Keratinocyte (primary cell): Measurements from ENCODE around the gene TMTC2. TPM values are rescaled to one million over a fixed set of nuclear protein-coding genes. Genes with fewer than 3 reads are reported as not detected.

Experiments
- DNase-seq: peaks from one replicate; pipeline ENCODE4 v3.0.0-alpha.2; 2011; ENCODE audit warnings: low read depth, missing footprints, low spot score
- FAIRE-seq: peaks from 2 replicates; lab custom pipeline; 2011; peaks lifted over from hg19 to GRCh38; lab: Jason Lieb, UNC
- H2AFZ ChIP-seq: 2 replicates; pipeline ENCODE4 v1.6.0; 2012; ENCODE audit warnings: low read length, control low read depth, inconsistent platforms; ENCODE audit not compliant: control insufficient read depth
- H3K27ac ChIP-seq: 2 replicates; pipeline ENCODE4 v1.5.1; 2011; ENCODE audit warnings: low read length; ENCODE audit not compliant: control insufficient read depth, insufficient read depth
- H3K27me3 ChIP-seq: 3 replicates; pipeline ENCODE4 v1.6.0; 2011; ENCODE audit warnings: low read length; ENCODE audit not compliant: control insufficient read depth, insufficient read depth; ENCODE audit errors: extremely low read depth
- H3K36me3 ChIP-seq, 2 experiments: 2 replicates in 1 of 2; 3 replicates in 1 of 2; pipeline ENCODE4 v1.5.1; 2011; ENCODE audit warnings: low read length in 2 of 2, mild to moderate bottlenecking in 1 of 2; ENCODE audit not compliant: control insufficient read depth in 2 of 2, insufficient read depth in 2 of 2; ENCODE audit errors: extremely low read depth in 1 of 2
- H3K4me1 ChIP-seq: 3 replicates; pipeline ENCODE4 v1.5.1; 2011; ENCODE audit warnings: low read length; ENCODE audit not compliant: control insufficient read depth, insufficient read depth; ENCODE audit errors: extremely low read depth
- H3K4me2 ChIP-seq: 3 replicates; pipeline ENCODE4 v1.6.0; 2011; ENCODE audit warnings: low read depth, low read length; ENCODE audit not compliant: control insufficient read depth, insufficient read depth; ENCODE audit errors: extremely low read depth
- H3K4me3 ChIP-seq, 3 experiments: fragments of 200-600 bp in 1 of 3; sonication (generic) in 1 of 3; 2 replicates in 2 of 3; 3 replicates in 1 of 3; pipeline ENCODE4 v1.5.1; 2011 to 2016; ENCODE audit warnings: low read length in 3 of 3, mild to moderate bottlenecking in 3 of 3, control low read depth in 2 of 3, inconsistent platforms in 1 of 3, low read depth in 1 of 3, mixed read lengths in 1 of 3, mixed run types in 1 of 3, moderate library complexity in 1 of 3; ENCODE audit not compliant: control insufficient read depth in 2 of 3, insufficient read depth in 2 of 3; ENCODE audit errors: extremely low read depth in 1 of 3
- H3K79me2 ChIP-seq: 2 replicates; pipeline ENCODE4 v1.6.0; 2012; ENCODE audit warnings: low read length; ENCODE audit not compliant: control insufficient read depth, insufficient read depth
- H3K9ac ChIP-seq: 3 replicates; pipeline ENCODE4 v1.6.0; 2011; ENCODE audit warnings: low read length; ENCODE audit not compliant: control insufficient read depth, insufficient read depth; ENCODE audit errors: extremely low read depth
- H3K9me1 ChIP-seq: 3 replicates; pipeline ENCODE4 v1.6.0; 2011; ENCODE audit warnings: low read length; ENCODE audit not compliant: control insufficient read depth, insufficient read depth; ENCODE audit errors: extremely low read depth
- H3K9me3 ChIP-seq: 2 replicates; pipeline ENCODE4 v1.5.1; 2012; ENCODE audit warnings: low read depth, low read length; ENCODE audit not compliant: control insufficient read depth
- H4K20me1 ChIP-seq: 3 replicates; pipeline ENCODE4 v1.6.0; 2011; ENCODE audit warnings: low read length; ENCODE audit not compliant: control insufficient read depth, insufficient read depth; ENCODE audit errors: extremely low read depth
- EZH2 ChIP-seq: IDR thresholded peaks from one replicate; pipeline ENCODE4 v1.6.1; 2012; ENCODE audit warnings: inconsistent platforms, mild to moderate bottlenecking, low read length, moderate library complexity
- dilution Hi-C: fragments of 300-500 bp; cut with MboI; formaldehyde crosslinking; loops from one replicate; pipeline ENCODE4 v1.7.0; 2020; ENCODE audit warnings: low sequenced_read_pairs; ENCODE audit not compliant: extremely low pct_ligation_motif_present
- polyA plus RNA-seq, 5 experiments: library from polyadenylated mRNA; depleted of rRNA in 3 of 5; stranded (reverse) in 3 of 5; stranded (forward) in 1 of 5; unstranded in 1 of 5; fragments of >200 nt; gene quantifications; 1 replicate in 1 of 5; 2 replicates in 3 of 5; 3 replicates in 1 of 5; pipeline versions ENCODE4 v1.2.1 to v1.2.3, GENCODE V29; 2011 to 2012; ENCODE audit warnings: missing spikeins in 2 of 5, low read depth in 1 of 5, low replicate concordance in 1 of 5
- TF ChIP-seq, protein P1 (sequence below), 3 experiments: IDR thresholded peaks in 1 of 3; conservative IDR thresholded peaks in 1 of 3; optimal IDR thresholded peaks in 1 of 3; 2 replicates in 2 of 3; 3 replicates in 1 of 3; pipeline versions ENCODE3 to v1.5.1; 2011; ENCODE audit warnings: low read length in 3 of 3, mild to moderate bottlenecking in 3 of 3, moderate library complexity in 2 of 3, control low read depth in 1 of 3, inconsistent platforms in 1 of 3; ENCODE audit not compliant: insufficient read depth in 2 of 3; ENCODE audit errors: extremely low read depth in 1 of 3

The TMTC2 gene
- polyA plus RNA-seq, 1 donor (not counting 4 experiments of a cell fraction or from before 2014, with no cell fraction given): 3.8 TPM

DNA sequence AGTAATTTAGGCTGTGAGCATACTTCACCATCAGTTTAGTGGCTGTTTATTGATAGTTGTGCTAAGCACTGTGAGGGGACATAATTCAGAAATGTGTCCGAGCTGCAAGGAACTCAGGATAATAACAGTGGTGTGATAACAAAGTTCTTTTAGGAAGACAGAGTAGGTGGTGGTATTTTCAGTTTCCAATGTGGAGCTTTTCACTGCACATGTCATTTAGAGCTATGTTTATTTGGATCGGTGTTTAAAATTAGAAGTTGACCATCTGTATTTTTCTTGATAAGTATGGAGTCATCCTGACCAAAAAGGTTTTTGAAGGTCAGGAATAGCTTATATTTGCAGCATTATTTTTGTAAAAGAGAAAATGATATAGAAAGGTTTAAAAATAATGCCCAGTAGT lies 443.5 kb downstream of the TMTC2 start:
- no peaks in the 10 kb centered on the region for H3K36me3 ChIP-seq
- no peaks in the 10 kb centered on the region for H3K4me1 ChIP-seq
- DNase-seq: no peak
- no peaks in the 10 kb centered on the region for H3K27me3 ChIP-seq
- no peaks in the 10 kb centered on the region for H4K20me1 ChIP-seq
- no peak overlapping the region for H3K27ac ChIP-seq
- dilution Hi-C loops: no loop called here
- no peak for FAIRE-seq
- no peaks in the 10 kb centered on the region for H3K9me3 ChIP-seq
- H3K4me3 ChIP-seq: no peak overlapping the region
- no peaks in the 10 kb centered on the region for H3K79me2 ChIP-seq
- no peaks in the 10 kb centered on the region for H3K9me1 ChIP-seq
- H3K9ac ChIP-seq: no peak overlapping the region
- no peak overlapping the region for H3K4me2 ChIP-seq
- no peak overlapping the region for H2AFZ ChIP-seq
- TF ChIP-seq EZH2: no peak
- TF ChIP-seq, protein P1, sequence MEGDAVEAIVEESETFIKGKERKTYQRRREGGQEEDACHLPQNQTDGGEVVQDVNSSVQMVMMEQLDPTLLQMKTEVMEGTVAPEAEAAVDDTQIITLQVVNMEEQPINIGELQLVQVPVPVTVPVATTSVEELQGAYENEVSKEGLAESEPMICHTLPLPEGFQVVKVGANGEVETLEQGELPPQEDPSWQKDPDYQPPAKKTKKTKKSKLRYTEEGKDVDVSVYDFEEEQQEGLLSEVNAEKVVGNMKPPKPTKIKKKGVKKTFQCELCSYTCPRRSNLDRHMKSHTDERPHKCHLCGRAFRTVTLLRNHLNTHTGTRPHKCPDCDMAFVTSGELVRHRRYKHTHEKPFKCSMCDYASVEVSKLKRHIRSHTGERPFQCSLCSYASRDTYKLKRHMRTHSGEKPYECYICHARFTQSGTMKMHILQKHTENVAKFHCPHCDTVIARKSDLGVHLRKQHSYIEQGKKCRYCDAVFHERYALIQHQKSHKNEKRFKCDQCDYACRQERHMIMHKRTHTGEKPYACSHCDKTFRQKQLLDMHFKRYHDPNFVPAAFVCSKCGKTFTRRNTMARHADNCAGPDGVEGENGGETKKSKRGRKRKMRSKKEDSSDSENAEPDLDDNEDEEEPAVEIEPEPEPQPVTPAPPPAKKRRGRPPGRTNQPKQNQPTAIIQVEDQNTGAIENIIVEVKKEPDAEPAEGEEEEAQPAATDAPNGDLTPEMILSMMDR (optimal IDR thresholded peaks at IDR 0.05 in 1 of 3, IDR thresholded peaks at IDR 0.05 in 1 of 3, conservative IDR thresholded peaks at IDR 0.05 in 1 of 3; ENCODE audit: extremely low read depth in 1 of 3, insufficient read depth in 2 of 3, low read length in 3 of 3): no peak

DNA sequence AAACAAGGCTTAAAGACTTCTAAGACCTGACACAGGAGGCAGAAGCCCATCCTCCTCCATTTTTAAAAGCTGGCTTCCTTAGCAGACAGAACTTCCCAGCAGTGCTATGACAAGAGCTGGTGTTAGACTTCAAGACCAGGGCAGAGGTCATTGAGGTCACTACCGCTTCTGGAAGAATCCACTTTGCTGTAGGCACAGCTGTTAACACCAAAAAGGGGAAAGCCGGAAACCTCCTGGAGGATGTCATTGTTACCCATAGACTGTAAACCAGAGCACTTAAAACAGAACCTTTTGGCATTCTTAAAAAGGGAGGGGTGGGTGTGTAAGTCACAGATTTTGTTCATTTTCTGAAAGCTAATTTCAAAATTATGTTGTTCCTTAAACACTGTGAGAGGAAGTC lies 445.7 kb downstream of the TMTC2 start:
- Histone ChIP-seq H3K4me1 (no peaks in the 10 kb centered on the region), H3K9me3 (no peaks in the 10 kb centered on the region), H3K36me3 (no peaks in the 10 kb centered on the region), H3K27ac (no peak overlapping the region), H2AFZ (no peak overlapping the region), H3K27me3 (no peaks in the 10 kb centered on the region), H3K4me3 (no peak overlapping the region), H3K4me2 (no peak overlapping the region), H3K79me2 (no peaks in the 10 kb centered on the region), H3K9me1 (no peaks in the 10 kb centered on the region), H3K9ac (no peak overlapping the region), H4K20me1 (no peaks in the 10 kb centered on the region)
- FAIRE-seq (no peak), DNase-seq (no peak)
- TF ChIP-seq, protein P1 (optimal IDR thresholded peaks at IDR 0.05 in 1 of 3, IDR thresholded peaks at IDR 0.05 in 1 of 3, conservative IDR thresholded peaks at IDR 0.05 in 1 of 3; ENCODE audit: extremely low read depth in 1 of 3, insufficient read depth in 2 of 3, low read length in 3 of 3): no peak
- TF ChIP-seq EZH2: no peak
- dilution Hi-C loops: no loop called here
